Measurements from ENCODE around the gene TMEM54.

TMEM54 gene

DNA sequence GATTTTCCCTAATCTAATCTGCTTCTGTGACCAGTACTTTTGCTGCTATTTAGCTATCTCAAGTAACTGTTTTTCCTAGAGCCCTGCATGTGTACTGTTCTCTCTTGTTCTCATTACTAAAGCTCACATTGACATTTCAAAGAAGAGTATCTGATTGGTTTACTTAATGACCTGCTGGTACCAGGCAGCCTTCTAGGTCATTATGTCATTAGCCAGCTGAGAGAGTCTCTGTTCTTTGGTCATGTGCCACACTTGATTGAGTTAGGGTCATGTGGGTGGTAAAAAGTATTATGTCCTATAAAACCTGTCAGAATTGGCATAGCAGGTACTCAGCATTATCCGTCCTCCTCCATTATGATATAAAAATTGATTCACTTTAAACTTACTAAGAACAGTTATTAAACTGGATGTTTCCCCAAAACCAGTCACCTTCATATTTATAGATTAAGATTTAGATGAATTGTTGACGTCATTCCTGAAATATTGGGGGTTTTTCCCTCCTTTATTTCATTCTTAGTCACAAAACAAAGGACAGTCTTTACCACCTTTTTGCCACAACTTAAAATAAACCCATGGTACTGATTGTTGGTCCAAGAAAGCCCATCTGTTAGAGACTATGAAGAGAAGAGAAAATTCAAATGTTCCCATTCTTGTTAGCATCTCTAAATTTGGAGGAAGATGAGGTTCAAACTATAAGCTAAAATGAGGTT is 52.7 kb downstream of the TMEM54 start:
- H3K27ac ChIP-seq = no peak overlapping the region
- TF ChIP-seq, protein P1, sequence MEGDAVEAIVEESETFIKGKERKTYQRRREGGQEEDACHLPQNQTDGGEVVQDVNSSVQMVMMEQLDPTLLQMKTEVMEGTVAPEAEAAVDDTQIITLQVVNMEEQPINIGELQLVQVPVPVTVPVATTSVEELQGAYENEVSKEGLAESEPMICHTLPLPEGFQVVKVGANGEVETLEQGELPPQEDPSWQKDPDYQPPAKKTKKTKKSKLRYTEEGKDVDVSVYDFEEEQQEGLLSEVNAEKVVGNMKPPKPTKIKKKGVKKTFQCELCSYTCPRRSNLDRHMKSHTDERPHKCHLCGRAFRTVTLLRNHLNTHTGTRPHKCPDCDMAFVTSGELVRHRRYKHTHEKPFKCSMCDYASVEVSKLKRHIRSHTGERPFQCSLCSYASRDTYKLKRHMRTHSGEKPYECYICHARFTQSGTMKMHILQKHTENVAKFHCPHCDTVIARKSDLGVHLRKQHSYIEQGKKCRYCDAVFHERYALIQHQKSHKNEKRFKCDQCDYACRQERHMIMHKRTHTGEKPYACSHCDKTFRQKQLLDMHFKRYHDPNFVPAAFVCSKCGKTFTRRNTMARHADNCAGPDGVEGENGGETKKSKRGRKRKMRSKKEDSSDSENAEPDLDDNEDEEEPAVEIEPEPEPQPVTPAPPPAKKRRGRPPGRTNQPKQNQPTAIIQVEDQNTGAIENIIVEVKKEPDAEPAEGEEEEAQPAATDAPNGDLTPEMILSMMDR (conservative IDR thresholded peaks at IDR 0.05) = no peak
